Activated CD8-positive, alpha-beta T cell treated with anti-CD3 and anti-CD28 coated beads for 36 hours (primary cell): Measurements from ENCODE around the gene PINK1. TPM values are rescaled to one million over a fixed set of nuclear protein-coding genes. Genes with fewer than 3 reads are reported as not detected.

Experiments
- ATAC-seq: fragments of 200-7000 bp; cut with Tn5 transposase; one replicate; pipeline ENCODE4 v1.10.0; 2021; ENCODE audit warnings: mild to moderate bottlenecking, moderate library complexity
- CTCF ChIA-PET: fragments of 350-600 bp; sonication (Branson Sonifier 250); formaldehyde crosslinking; loops from one replicate; lab custom pipeline; 2021; ENCODE audit warnings: antibody characterized with exemption; lab: Charles Lee
- POLR2A ChIA-PET: fragments of 350-600 bp; sonication (Branson Sonifier 250); formaldehyde crosslinking; loops from one replicate; lab custom pipeline; 2021; ENCODE audit warnings: antibody characterized with exemption; lab: Charles Lee
- DNase-seq: peaks from one replicate; pipeline ENCODE4 v3.0.0-alpha.2; 2020
- H3K27ac Mint-ChIP-seq: one replicate; pipeline ENCODE4 v1.8.0; 2021; ENCODE audit warnings: mild to moderate bottlenecking, mixed read lengths
- H3K27me3 Mint-ChIP-seq: one replicate; pipeline ENCODE4 v1.8.0; 2021; ENCODE audit warnings: mixed read lengths
- H3K36me3 Mint-ChIP-seq: one replicate; pipeline ENCODE4 v1.8.0; 2021; ENCODE audit warnings: low read depth, mixed read lengths
- H3K4me1 Mint-ChIP-seq: one replicate; pipeline ENCODE4 v1.8.0; 2021; ENCODE audit warnings: low read depth, mixed read lengths
- H3K4me3 Mint-ChIP-seq: one replicate; pipeline ENCODE4 v1.8.0; 2021; ENCODE audit warnings: mild to moderate bottlenecking, moderate library complexity, mixed read lengths
- H3K9me3 Mint-ChIP-seq: one replicate; pipeline ENCODE4 v1.8.0; 2021; ENCODE audit warnings: mixed read lengths
- intact Hi-C: fragments of 100-400 bp; cut with micrococcal nuclease; formaldehyde crosslinking; loops from one replicate; pipeline ENCODE4 v1.10.0; 2022
- total RNA-seq, 2 experiments: library from RNA; stranded (reverse); gene quantifications; one replicate each; pipeline ENCODE4 v1.2.3, GENCODE V29; 2021
- TF ChIP-seq, protein P1 (sequence below): fragments of 200-600 bp; IDR thresholded peaks from one replicate; pipeline ENCODE4 v1.8.0; 2022; ENCODE audit warnings: antibody characterized with exemption, mild to moderate bottlenecking

Gene PINK1
- total RNA-seq, 2 experiments from 2014 or later = 2.7 to 3.3 TPM

DNA sequence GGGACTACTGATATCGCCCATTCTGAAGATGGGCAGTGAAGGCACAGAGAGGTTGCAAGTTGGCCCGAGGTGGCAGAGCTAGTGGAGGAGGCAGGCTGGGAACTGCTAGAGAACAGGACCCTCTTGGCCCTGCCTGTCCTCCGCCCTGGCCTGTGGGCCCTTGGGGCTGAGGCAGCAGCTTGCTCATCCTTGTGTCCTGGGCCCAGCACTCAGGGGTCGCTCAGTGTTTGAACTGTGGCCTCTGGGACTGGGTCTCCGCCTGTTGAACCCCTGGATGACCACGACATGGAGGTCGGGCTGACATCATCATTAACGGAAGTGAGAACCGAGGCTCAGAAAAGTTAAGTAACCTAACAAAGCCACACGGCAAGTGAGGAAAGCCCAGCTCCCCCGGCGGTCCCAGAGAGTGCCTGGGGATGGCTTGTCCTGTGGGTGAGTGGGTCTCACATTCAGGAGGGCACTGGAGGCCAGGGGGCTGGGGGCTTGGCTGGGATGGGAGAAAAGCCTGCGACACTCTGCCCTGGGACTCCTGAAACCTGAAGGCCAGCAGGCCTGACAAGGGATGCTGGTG is 50.9 kb downstream of the PINK1 start:
- DNase-seq (no peak), ATAC-seq (no peak)
- H3K4me3 Mint-ChIP-seq = no peak overlapping the region
- H3K36me3 Mint-ChIP-seq = no peaks in the 10 kb centered on the region
- ChIA-PET CTCF (interaction anchor here (1.1 to 1.5 kb wide), 2 partner anchors 10 to 13 kb away, joined by 3 read pairs; no protein-coding TSS in a partner anchor), POLR2A (no interaction called here)
- H3K9me3 Mint-ChIP-seq = no peaks in the 10 kb centered on the region
- H3K27ac Mint-ChIP-seq = no peak overlapping the region
- TF ChIP-seq, protein P1, sequence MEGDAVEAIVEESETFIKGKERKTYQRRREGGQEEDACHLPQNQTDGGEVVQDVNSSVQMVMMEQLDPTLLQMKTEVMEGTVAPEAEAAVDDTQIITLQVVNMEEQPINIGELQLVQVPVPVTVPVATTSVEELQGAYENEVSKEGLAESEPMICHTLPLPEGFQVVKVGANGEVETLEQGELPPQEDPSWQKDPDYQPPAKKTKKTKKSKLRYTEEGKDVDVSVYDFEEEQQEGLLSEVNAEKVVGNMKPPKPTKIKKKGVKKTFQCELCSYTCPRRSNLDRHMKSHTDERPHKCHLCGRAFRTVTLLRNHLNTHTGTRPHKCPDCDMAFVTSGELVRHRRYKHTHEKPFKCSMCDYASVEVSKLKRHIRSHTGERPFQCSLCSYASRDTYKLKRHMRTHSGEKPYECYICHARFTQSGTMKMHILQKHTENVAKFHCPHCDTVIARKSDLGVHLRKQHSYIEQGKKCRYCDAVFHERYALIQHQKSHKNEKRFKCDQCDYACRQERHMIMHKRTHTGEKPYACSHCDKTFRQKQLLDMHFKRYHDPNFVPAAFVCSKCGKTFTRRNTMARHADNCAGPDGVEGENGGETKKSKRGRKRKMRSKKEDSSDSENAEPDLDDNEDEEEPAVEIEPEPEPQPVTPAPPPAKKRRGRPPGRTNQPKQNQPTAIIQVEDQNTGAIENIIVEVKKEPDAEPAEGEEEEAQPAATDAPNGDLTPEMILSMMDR = no peak
- no peaks in the 10 kb centered on the region for H3K4me1 Mint-ChIP-seq
- peaks cover 5% of the 10 kb centered on the region for H3K27me3 Mint-ChIP-seq
- intact Hi-C loops = no loop called here

DNA sequence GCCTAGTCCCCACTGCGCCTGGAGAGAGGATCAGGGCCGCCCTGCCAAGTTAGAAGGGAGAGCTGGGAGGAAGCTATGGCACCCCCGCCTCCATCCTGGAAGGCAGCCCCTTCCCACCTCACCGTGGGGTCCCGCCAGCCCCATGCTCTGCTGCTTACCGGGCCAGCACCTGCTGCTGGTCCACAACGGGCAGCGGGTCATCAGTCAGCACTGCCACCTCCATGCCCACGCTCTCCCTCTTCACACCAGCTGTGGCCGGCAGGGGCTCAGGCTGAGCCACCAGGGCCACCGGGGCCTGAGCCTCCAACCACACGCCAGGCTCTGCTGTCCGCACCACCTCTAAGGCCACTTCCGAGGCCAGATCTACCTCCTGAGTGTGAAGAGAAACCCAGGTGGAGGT is 51.4 kb downstream of the PINK1 start:
- DNase-seq (no peak), ATAC-seq (no peak)
- intact Hi-C loops = no loop called here
- TF ChIP-seq, protein P1 = no peak
- Mint-ChIP-seq H3K9me3 (no peaks in the 10 kb centered on the region), H3K4me3 (no peak overlapping the region), H3K4me1 (no peaks in the 10 kb centered on the region), H3K36me3 (no peaks in the 10 kb centered on the region), H3K27ac (no peak overlapping the region), H3K27me3 (peaks cover 5% of the 10 kb centered on the region)
- POLR2A ChIA-PET = interaction anchor here (1.1 kb wide), 1 partner anchor 103 kb away, joined by 3 read pairs; no protein-coding TSS in a partner anchor
- CTCF ChIA-PET = interaction anchor here (1.5 kb wide), 1 partner anchor 9 kb away, joined by 3 read pairs; no protein-coding TSS in a partner anchor

DNA sequence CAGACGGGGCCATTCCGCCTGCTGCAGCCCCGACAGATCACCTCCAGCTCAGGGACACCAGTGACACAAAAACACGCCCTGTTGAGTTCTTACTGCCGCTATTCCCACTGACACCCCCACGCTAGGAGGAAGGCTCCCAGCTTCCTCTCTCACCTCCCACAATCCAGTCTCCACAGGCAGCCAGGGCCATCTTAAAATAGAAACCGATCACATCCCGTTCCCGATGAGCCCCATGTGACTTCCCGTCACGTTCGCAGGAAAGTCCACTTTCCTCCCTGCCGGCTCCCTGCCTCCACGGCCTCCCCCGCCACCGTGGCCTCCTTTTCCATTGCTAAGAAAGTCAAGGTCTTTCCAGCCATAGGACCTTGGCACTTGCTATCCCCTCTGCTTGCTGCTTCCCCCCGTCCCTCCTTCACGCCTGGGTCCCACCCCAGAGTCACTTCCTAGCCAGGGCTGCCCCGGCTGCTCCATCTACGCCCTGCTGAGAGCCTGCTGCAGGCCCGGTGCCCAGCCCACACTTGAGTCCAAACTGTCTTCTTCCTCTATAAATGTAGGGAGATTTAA is 51.9 kb downstream of the PINK1 start:
- ChIA-PET CTCF (interaction anchor here (1.3 to 1.5 kb wide), 2 partner anchors 9 to 12 kb away, joined by 3 to 5 read pairs; no protein-coding TSS in a partner anchor), POLR2A (interaction anchor here (1.1 kb wide), 1 partner anchor 103 kb away, joined by 3 read pairs; no protein-coding TSS in a partner anchor)
- no peak for ATAC-seq
- Mint-ChIP-seq H3K36me3 (no peaks in the 10 kb centered on the region), H3K4me1 (no peaks in the 10 kb centered on the region), H3K4me3 (no peak overlapping the region), H3K9me3 (no peaks in the 10 kb centered on the region), H3K27ac (no peak overlapping the region), H3K27me3 (peaks cover 3% of the 10 kb centered on the region)
- no peak for DNase-seq
- intact Hi-C loops = no loop called here
- TF ChIP-seq, protein P1 = no peak

DNA sequence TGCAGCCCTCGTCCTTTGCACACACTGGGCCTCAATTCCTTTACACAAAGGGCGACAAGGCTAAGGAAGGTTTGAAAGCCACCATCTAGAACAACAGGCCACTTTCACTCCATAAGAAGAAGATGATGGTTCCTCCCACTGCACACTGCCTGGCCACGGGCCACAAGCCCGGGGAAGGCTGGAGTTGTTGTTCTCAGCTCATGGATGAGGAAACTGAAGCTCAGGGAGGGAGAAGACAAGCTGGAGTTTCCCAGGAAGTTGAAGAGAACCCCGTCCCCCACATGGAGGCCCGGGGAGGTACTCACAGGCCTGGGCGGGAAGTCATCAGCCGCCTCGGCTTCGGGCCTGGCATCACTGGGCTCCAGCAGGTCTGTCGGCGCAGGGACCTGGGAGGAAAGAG is 52.5 kb downstream of the PINK1 start:
- H3K4me3 Mint-ChIP-seq = no peak overlapping the region

More for the DNA sequence above, 52.5 kb downstream of the PINK1 start:
- TF ChIP-seq, protein P1 = no peak
- no peaks in the 10 kb centered on the region for H3K4me1 Mint-ChIP-seq
- no peaks in the 10 kb centered on the region for H3K9me3 Mint-ChIP-seq
- ATAC-seq = no peak
- no peak for DNase-seq
- POLR2A ChIA-PET = interaction anchor here (1.1 kb wide), 1 partner anchor 102 kb away, joined by 3 read pairs; no protein-coding TSS in a partner anchor
- CTCF ChIA-PET = interaction anchor here (1.3 to 1.5 kb wide), 2 partner anchors 8 to 11 kb away, joined by 3 to 5 read pairs; no protein-coding TSS in a partner anchor
- H3K27ac Mint-ChIP-seq = no peak overlapping the region
- intact Hi-C loops = no loop called here
- H3K36me3 Mint-ChIP-seq = no peaks in the 10 kb centered on the region
- H3K27me3 Mint-ChIP-seq = peaks cover 2% of the 10 kb centered on the region
